HG03108 (cell line): ENCODE data around the gene GPR119.
A peak's percentile ranks its signal among the peaks of the same experiment; 100 is the strongest.
"Not testable (repeated sequence)": the region's sequence is repeated elsewhere in the genome, so short reads cannot be mapped to it uniquely, and the experiment has no call there.

Experiments used
- ATAC-seq: cut with Tn5 transposase; IDR thresholded peaks from one replicate; pipeline ENCODE4 v1.9.1; 2021; ENCODE audit warnings: moderate library complexity; ENCODE audit not compliant: unreplicated experiment

Gene GPR119

DNA sequence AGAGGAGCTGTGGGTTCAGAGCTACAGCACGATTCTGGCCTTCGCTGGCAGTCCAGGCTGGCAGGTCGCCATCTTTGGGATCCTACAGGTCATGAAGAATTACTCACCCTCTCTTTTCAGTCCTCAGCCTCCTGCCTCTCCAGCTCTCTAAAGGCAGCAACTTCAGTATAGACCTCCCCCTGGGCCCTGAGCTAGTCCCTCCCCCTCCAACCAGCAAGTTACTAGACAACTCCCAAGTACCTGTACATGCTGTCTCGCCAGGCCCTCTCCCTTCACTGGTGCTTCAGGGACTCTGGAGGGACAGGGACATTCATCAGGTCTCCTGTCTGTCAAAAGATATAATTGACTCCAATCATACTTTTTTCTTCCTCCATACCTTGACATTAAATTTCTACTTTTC is at the start of gene GPR119:
TSS of gene GPR119 (minus strand) at position 155 of the 400 bp plus-strand sequence. CDS start 227 bp downstream, outside the sequence.
- ATAC-seq: no peak

- ATAC-seq: not testable (repeated sequence)
Measured at GRCh38 chrX:130429236-130429635, 43.8 kb upstream of the GPR119 start.

DNA sequence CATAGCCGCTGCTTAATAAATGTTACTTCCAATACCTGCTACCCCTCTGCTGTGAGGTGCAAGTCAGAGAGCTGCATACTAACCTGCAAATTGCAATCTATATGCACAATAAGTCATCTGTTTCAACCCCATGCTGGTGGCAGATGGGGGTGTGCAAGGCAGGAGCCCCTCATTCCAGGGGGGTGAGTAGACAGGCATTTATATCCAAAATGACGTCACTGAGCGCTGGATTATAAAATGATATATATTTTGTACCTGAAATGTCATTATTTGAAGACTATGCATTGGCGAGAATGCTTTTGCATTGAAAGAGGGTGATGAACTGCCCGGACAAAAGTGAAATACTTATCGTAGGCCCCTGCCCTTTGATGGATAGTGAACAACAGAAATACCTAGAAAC is 41.1 kb upstream of the GPR119 start:
- no peak for ATAC-seq

GRCh38 chrX:130419263-130419662 is 33.8 kb upstream of the GPR119 start:
- no peak for ATAC-seq

- no peak for ATAC-seq
Measured at GRCh38 chrX:130418740-130419139, 33.3 kb upstream of the GPR119 start.

GRCh38 chrX:130418066-130418465 is 32.6 kb upstream of the GPR119 start:
- ATAC-seq: no peak

GRCh38 chrX:130416785-130417184 is 31.3 kb upstream of the GPR119 start:
- ATAC-seq: no peak

- no peak for ATAC-seq
Measured at GRCh38 chrX:130415201-130415600, 29.7 kb upstream of the GPR119 start.

- no peak for ATAC-seq
Measured at GRCh38 chrX:130414800-130415199, 29.3 kb upstream of the GPR119 start.

GRCh38 chrX:130413415-130413814 is 27.9 kb upstream of the GPR119 start:
- no peak for ATAC-seq

GRCh38 chrX:130402208-130402684 is 16.8 kb upstream of the GPR119 start:
- no peak for ATAC-seq

- ATAC-seq: peak; percentile 96
Measured at GRCh38 chrX:130401415-130402207, 16.1 kb upstream of the GPR119 start, which contains the start of gene RBMX2. Gene RBMX2 (plus strand): TSS chrX:130401987. CDS start chrX:130402033, 46 bp downstream.

GRCh38 chrX:130395341-130395740 is 9.9 kb upstream of the GPR119 start:
- ATAC-seq: no peak

GRCh38 chrX:130393451-130394074 is 8.1 kb upstream of the GPR119 start:
- ATAC-seq: no peak

DNA sequence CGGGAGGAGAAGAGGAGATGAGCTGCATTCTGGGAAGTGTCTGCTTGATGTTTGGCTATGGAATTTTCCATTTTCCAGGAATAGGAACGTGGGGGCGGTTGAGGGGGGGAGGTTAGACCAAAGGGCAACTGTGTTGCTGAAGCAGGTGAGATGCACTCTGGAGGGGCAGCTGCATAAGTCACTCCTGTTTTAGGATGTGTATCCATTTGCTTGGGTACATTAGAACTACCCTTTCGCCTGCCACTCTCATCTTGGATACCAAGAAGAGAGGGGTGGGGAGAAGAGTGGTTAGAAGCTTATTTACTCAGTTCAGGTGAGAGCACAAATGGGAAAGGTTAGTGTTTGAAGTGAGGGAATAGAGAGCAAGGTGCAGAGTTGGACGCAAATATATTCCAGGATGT is 934 bp upstream of the GPR119 start:
- ATAC-seq: no peak

DNA sequence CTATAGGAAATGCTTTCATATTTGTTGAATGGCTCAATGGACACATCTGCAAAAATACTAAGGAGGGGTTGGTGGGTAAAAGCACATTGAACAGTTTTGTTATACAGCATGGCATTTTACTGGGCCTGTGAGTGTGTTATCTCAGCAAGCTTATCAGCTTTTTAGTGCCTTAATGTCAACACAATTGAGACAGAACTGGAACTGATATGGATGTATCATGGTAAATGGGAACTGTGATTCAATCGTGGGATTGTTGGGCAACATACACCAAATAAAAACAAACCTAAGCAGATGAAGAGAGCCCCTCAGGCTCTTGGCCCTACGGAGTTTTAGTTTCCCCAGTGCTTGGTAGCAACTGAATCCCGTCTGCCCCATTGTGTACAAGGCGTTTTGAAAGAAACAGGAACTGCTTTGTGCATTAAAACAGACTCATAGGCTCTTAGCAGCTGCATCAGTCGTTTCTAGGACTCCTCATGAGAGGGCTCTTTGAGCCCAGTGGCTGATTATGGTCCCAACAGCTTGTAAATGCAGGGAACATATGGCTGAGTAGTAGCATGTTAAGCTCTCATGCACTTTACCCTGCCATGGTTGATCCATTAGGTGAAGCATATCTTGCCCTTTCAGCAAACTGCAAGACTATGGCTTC is 7.3 kb downstream of the GPR119 start:
- no peak for ATAC-seq

DNA sequence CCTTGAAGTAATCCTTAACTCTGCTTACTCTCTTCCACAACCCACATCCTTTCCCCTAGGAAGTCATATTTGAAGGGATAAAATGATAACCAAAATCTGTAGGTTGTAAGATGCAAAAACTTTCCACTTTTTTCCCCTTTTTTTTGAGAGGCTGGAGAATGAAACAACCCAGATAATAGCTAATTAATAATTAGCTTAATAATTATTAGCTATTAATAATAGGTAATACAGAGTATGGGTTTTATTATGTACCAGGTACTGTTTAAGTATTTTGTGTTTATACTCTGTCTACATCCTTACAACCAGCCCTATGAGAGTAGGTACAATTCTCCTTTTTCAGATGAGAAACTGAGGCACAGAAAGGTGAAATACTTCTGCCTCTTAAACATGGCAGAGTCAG is 9.4 kb downstream of the GPR119 start:
- ATAC-seq: no peak

GRCh38 chrX:130352050-130352449 is 33.4 kb downstream of the GPR119 start:
- not testable (repeated sequence) for ATAC-seq

GRCh38 chrX:130351567-130351966 is 33.9 kb downstream of the GPR119 start:
- no peak for ATAC-seq

DNA sequence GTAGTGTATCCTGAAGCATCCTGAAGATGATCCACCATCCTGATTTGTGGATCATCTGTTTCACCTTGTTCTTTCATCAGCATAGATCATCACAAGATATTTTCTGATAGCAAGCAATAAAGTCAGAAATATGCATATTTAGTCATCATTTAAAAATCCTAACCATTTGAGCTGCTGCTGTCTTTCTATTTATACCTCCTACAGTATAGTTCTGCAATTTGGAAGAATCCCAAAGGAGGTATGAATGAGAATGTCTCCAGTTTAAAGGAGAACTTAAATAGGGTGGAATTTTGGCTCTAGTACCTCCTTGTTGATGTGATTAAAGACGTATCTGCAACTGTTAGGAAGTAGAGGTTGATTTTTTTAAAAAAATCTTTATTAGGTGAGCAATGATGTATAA is 38.2 kb downstream of the GPR119 start:
- ATAC-seq: no peak

DNA sequence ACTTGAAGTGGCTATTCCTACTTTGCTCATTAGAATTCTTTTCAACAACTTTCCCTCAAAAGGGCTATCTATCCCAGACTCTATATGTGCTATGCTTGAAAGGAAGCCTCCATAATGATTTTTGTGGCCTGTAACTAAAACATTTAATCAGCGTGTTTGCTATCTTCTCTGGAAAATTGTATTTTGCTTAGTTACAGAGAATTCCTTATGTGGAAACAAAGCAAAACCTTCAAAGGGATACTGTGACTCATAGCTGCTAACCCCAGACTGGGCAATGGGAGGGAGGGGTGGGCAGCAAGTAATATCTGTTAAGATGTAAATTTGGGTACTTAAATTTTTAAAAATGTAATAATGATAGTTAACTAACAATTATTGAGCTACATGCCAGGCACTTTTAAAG is 42.1 kb downstream of the GPR119 start:
- no peak for ATAC-seq

GRCh38 chrX:130340271-130340670 is 45.2 kb downstream of the GPR119 start:
- ATAC-seq: no peak
